BE2C (cell line): ENCODE data around the gene ICE2.

ENCODE experiments used
- DNase-seq: peaks from one replicate; pipeline ENCODE4 v3.0.0-alpha.2; 2020
- H3K27me3 ChIP-seq: fragments of 250-450 bp; sonication (Bioruptor Pico); 2 replicates; pipeline ENCODE4 v1.5.1; 2020; ENCODE audit warnings: mild to moderate bottlenecking
- H3K36me3 ChIP-seq: fragments of 250-450 bp; sonication (Bioruptor Pico); 2 replicates; pipeline ENCODE4 v1.5.1; 2020; ENCODE audit warnings: mild to moderate bottlenecking
- H3K4me1 ChIP-seq: fragments of 250-450 bp; sonication (Bioruptor Pico); 2 replicates; pipeline ENCODE4 v1.5.1; 2020
- H3K4me3 ChIP-seq: 2 replicates; pipeline ENCODE4 v1.5.1; 2011; ENCODE audit warnings: low read depth, low read length
- H3K9me3 ChIP-seq: fragments of 250-450 bp; sonication (Bioruptor Pico); 2 replicates; pipeline ENCODE4 v1.5.1; 2020
- TF ChIP-seq, protein P1 (sequence below): IDR thresholded peaks from 2 replicates; pipeline ENCODE4 v1.5.1; 2012; ENCODE audit warnings: mild to moderate bottlenecking, low read depth, low read length

ICE2 gene

DNA sequence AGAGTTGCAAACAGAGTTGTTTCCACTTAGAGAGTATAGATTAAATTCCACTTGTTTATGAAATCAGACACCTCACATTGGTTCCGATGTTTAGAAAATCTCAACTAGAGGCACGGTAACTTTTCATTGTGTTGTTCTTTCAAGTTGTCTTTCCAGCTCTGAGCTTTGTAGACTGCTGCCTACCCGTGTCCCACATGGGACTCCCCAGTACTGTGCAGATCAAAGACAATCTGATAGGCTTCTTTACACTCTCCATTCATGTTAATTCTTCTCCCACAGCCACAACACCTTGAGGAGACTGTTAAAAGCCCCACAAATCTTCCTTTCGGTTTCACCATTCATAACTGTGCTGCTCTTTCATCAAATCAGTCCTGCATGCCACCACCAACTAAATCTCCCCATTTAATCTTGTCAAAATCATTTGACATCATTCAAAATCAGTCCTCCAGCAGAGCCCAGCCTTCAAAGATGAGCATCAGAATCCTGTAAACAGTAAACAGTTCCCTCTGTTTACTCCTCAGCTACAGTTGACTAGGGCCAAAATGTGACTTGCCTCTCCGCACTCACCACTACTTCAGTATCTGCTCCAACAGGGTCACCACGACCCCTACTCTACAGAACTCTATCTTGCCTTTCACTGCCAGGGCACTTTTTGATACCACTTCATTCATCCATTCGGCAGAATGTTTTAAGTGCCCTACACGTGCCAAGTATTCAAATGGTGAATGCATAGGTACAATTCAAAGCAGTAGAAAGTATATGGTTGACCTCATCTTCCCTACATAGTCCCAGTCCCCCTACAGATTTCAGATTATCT, 89.5 kb downstream of the ICE2 start:
- no peak for DNase-seq
- Histone ChIP-seq H3K4me1 (peaks cover 37% of the 10 kb centered on the region), H3K9me3 (no peaks in the 10 kb centered on the region), H3K36me3 (peaks cover 27% of the 10 kb centered on the region), H3K27me3 (no peaks in the 10 kb centered on the region), H3K4me3 (no peak overlapping the region)
- TF ChIP-seq, protein P1, sequence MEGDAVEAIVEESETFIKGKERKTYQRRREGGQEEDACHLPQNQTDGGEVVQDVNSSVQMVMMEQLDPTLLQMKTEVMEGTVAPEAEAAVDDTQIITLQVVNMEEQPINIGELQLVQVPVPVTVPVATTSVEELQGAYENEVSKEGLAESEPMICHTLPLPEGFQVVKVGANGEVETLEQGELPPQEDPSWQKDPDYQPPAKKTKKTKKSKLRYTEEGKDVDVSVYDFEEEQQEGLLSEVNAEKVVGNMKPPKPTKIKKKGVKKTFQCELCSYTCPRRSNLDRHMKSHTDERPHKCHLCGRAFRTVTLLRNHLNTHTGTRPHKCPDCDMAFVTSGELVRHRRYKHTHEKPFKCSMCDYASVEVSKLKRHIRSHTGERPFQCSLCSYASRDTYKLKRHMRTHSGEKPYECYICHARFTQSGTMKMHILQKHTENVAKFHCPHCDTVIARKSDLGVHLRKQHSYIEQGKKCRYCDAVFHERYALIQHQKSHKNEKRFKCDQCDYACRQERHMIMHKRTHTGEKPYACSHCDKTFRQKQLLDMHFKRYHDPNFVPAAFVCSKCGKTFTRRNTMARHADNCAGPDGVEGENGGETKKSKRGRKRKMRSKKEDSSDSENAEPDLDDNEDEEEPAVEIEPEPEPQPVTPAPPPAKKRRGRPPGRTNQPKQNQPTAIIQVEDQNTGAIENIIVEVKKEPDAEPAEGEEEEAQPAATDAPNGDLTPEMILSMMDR = no peak

DNA sequence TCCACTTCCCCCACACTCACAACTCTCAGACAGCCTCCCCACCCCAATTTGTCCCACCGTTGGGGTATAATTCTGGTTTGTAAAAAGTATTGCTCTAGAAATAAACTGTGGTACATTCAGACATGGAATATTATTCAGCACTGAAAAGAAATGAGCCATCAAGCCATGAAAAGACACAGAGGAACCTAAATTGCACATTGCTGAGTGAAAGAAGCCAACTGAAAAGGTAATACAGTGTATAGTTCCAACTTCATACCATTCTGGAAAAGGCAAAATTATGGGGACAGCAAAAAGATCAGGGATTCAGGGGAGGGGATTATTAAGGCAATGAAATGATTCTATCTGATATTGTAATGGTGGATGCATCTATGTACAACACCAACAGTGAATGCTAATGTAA, 91.6 kb downstream of the ICE2 start:
- H3K4me1 ChIP-seq = peaks cover 17% of the 10 kb centered on the region
- DNase-seq = no peak
- H3K9me3 ChIP-seq = no peaks in the 10 kb centered on the region
- TF ChIP-seq, protein P1 = no peak
- no peak overlapping the region for H3K4me3 ChIP-seq
- peaks cover 39% of the 10 kb centered on the region for H3K36me3 ChIP-seq
- H3K27me3 ChIP-seq = no peaks in the 10 kb centered on the region

DNA sequence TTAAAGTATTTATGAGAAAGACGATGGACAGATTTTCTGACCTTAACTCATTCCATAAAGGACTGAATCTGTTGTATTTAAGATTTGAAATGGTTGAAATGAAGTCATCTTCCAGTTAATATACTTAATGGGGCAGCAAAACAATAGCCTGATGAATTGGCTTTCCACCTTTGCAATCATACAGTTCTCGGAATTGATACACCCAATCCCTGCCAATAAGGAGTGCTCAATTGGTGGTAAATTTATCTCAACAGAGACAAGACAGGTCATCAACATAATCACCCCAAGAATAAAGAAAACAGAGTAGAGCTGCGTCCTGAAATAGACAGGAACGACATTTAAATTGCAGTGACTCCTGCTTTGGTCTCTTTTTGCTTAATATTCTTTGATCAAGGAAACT, 92.3 kb downstream of the ICE2 start:
- Histone ChIP-seq H3K4me3 (no peak overlapping the region), H3K9me3 (no peaks in the 10 kb centered on the region), H3K36me3 (peaks cover 38% of the 10 kb centered on the region), H3K27me3 (no peaks in the 10 kb centered on the region), H3K4me1 (peaks cover 12% of the 10 kb centered on the region)
- TF ChIP-seq, protein P1 = no peak
- DNase-seq = no peak

DNA sequence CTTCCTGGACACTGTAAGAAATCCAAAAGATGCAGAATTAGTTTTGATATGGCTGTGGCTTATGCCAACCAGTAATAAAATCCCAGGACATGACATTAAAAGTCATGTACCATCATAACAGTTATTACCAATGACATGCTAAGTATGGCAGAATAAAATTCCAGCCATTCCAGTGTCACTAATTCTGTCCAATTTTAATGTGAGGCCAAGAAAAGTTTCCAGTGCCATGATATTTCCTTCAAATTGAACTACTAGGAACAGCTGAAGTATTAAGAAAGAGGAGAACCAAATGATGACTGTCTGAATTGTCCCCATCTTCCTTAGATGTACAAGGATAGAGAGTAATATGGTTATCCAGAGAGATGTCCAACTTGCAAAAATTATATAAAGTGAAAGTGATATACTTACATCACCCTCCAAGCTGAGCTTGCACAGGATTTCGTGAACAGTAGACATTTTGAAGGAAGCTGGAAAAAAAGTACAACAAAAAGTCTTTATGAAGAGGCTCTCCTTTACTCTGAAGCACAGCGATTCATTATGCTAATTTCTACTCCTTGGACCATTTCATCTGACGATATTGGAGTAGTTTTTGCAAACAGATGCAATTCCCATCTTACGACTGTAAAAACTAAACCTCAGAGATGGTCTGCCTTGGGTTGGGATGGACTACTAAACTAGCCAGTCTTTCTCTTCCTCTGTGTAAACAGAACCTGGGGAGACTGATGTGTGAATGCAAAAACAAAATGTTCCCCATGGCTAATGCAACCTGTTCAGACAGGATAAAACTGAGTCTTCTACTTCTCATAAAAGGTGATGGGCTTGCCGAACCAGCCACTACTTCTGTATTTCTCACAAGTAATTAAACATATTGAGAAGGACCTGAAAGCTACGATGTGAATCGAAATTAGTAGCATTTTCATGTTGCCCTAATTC, 93.1 kb downstream of the ICE2 start:
- TF ChIP-seq, protein P1 = no peak
- H3K9me3 ChIP-seq = no peaks in the 10 kb centered on the region
- H3K4me3 ChIP-seq = no peak overlapping the region

DNA sequence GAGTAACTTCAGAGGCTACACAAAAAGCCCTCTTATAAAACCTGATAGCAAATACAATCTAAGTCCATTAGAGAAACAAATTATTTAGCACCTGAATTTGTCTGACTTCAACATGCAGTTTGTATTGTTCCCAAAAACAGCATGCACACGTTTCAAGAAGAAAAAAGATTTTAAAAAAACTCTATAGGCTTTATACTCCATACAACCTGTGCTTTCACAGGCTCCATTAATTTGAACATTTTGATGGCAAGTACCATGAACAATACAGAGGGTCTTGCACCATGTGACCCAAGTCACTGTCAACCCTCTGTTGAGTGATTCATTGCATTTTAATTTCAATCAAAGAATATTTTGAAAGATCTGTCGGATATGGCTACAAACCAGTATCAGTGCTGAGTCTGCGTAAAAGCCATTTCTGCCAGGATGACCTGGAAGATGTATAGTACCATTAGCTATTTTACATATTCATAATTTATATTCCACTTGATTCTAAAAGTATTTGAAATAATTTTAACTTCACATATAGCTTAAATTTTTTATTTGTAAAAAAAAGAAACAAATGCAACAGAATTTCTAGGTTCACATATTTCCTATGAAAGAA, 94.3 kb downstream of the ICE2 start:
- TF ChIP-seq, protein P1 = no peak
- Histone ChIP-seq H3K9me3 (no peaks in the 10 kb centered on the region), H3K27me3 (no peaks in the 10 kb centered on the region), H3K4me3 (no peak overlapping the region), H3K4me1 (peaks cover 2% of the 10 kb centered on the region; the same call in 1 of the 2 replicates), H3K36me3 (peaks cover 37% of the 10 kb centered on the region)
- no peak for DNase-seq

More for the DNA sequence above, 93.1 kb downstream of the ICE2 start:
- no peak for DNase-seq
- Histone ChIP-seq H3K4me1 (peaks cover 6% of the 10 kb centered on the region; the same call in 1 of the 2 replicates), H3K27me3 (no peaks in the 10 kb centered on the region), H3K36me3 (peaks cover 35% of the 10 kb centered on the region)
